GM12878 (cell line): ENCODE data around the gene IL3. TPM values are rescaled to one million over a fixed set of nuclear protein-coding genes. Genes with fewer than 3 reads are reported as not detected.

Experiments used
- ATAC-seq: fragments of 200-7000 bp; cut with Tn5 transposase; 3 replicates; pipeline ENCODE4 v1.9.1; 2020; ENCODE audit warnings: mild to moderate bottlenecking, moderate library complexity
- BruUV-seq: library from RNA; stranded (reverse); fragments of 400-500 nt; replicated peaks from 2 replicates; lab custom pipeline; 2021; lab: Mats Ljungman, UMichigan
- CTCF ChIA-PET: fragments of 300-600 bp; sonication (Branson Sonifier 250); formaldehyde crosslinking; extraction: SDS; loops from one replicate; lab custom pipeline; 2021; ENCODE audit warnings: inconsistent platforms; lab: Yijun Ruan, JAX
- POLR2A ChIA-PET: fragments of 350-600 bp; formaldehyde crosslinking; extraction: SDS; loops from one replicate; lab custom pipeline; 2021; ENCODE audit warnings: inconsistent platforms; lab: Charles Lee
- RAD21 ChIA-PET: fragments of 300-600 bp; sonication (Branson Sonifier 250); formaldehyde crosslinking; loops from one replicate; lab custom pipeline; 2023; ENCODE audit warnings: antibody characterized with exemption; ENCODE audit not compliant: unreplicated experiment; lab: Charles Lee
- SMC1A ChIA-PET: fragments of 300-600 bp; sonication (Branson Sonifier 250); formaldehyde crosslinking; loops from one replicate; lab custom pipeline; 2023; ENCODE audit not compliant: unreplicated experiment, uncharacterized antibody; lab: Charles Lee
- DNase-seq: peaks from one replicate; pipeline ENCODE4 v3.0.0-alpha.2; 2011; ENCODE audit warnings: low read depth, low spot score
- FAIRE-seq: peaks from 3 replicates; lab custom pipeline; 2011; peaks lifted over from hg19 to GRCh38; lab: Jason Lieb, UNC
- H2AFZ ChIP-seq: 2 replicates; pipeline ENCODE4 v1.6.0; 2011; ENCODE audit warnings: low read depth, low read length, control low read depth; ENCODE audit not compliant: control insufficient read depth
- H3K27ac ChIP-seq: 2 replicates; pipeline ENCODE4 v1.5.1; 2011; ENCODE audit warnings: control low read depth; ENCODE audit not compliant: control insufficient read depth, insufficient read depth
- H3K27me3 ChIP-seq, 2 experiments: replicated peaks in 1 of 2; 2 replicates each; pipeline versions ENCODE4 v1.6.0 to v1.6.1; 2011; ENCODE audit warnings: low read length in 1 of 2; ENCODE audit not compliant: control insufficient read depth in 2 of 2, insufficient read depth in 2 of 2
- H3K36me3 ChIP-seq, 2 experiments: 2 replicates each; pipeline ENCODE4 v1.5.1; 2011; ENCODE audit warnings: low read length in 1 of 2; ENCODE audit not compliant: control insufficient read depth in 2 of 2, insufficient read depth in 2 of 2
- H3K4me1 ChIP-seq: 2 replicates; pipeline ENCODE4 v1.6.1; 2011; ENCODE audit warnings: mild to moderate bottlenecking, low read length, moderate library complexity, mixed read lengths; ENCODE audit not compliant: control insufficient read depth, insufficient read depth
- H3K4me2 ChIP-seq: 2 replicates; pipeline ENCODE4 v1.6.0; 2011; ENCODE audit warnings: control low read depth; ENCODE audit not compliant: control insufficient read depth, insufficient read depth
- H3K4me3 ChIP-seq: fragments of 200-600 bp; sonication (generic); 2 replicates; pipeline ENCODE4 v1.5.1; 2016
- H3K79me2 ChIP-seq: 2 replicates; pipeline ENCODE4 v1.6.0; 2011; ENCODE audit warnings: low read length; ENCODE audit not compliant: control insufficient read depth, insufficient read depth
- H3K9ac ChIP-seq: 2 replicates; pipeline ENCODE4 v1.8.0; 2011; ENCODE audit warnings: low read length, control low read depth, mixed read lengths; ENCODE audit not compliant: control insufficient read depth, insufficient read depth
- H3K9me3 ChIP-seq: replicated peaks from 3 replicates; pipeline ENCODE4 v1.5.1; 2011; ENCODE audit warnings: mild to moderate bottlenecking, low read length; ENCODE audit not compliant: control insufficient read depth, insufficient read depth
- H4K20me1 ChIP-seq: 2 replicates; pipeline ENCODE4 v1.6.0; 2011; ENCODE audit not compliant: control insufficient read depth, insufficient read depth
- BMI1 ChIP-seq: fragments of 450-650 bp; IDR thresholded peaks from 2 replicates; pipeline ENCODE4 v1.6.1; 2016; ENCODE audit warnings: mild to moderate bottlenecking, moderate library complexity, borderline replicate concordance
- E2F8 ChIP-seq: fragments of 450-650 bp; IDR thresholded peaks from 2 replicates; pipeline ENCODE4 v1.6.1; 2018; ENCODE audit warnings: mild to moderate bottlenecking, low read depth, moderate library complexity; ENCODE audit not compliant: partially characterized antibody
- ESRRA ChIP-seq: IDR thresholded peaks from 2 replicates; pipeline ENCODE4 v1.6.1; 2012; ENCODE audit warnings: mild to moderate bottlenecking, low read length, improper control_type of control experiment
- IRF5 ChIP-seq: fragments of 450-650 bp; IDR thresholded peaks from 2 replicates; pipeline ENCODE4 v1.6.1; 2017; ENCODE audit warnings: borderline replicate concordance
- JUND ChIP-seq: IDR thresholded peaks from 2 replicates; pipeline ENCODE4 v1.6.1; 2012; ENCODE audit warnings: low read depth, mild to moderate bottlenecking, low read length, improper control_type of control experiment, moderate library complexity
- MEF2A ChIP-seq: IDR thresholded peaks from 2 replicates; pipeline ENCODE4 v1.6.1; 2011; ENCODE audit warnings: low read depth, mild to moderate bottlenecking, low read length, moderate library complexity; ENCODE audit not compliant: insufficient read depth
- NFXL1 ChIP-seq: fragments of 450-650 bp; IDR thresholded peaks from 2 replicates; pipeline ENCODE4 v1.6.1; 2017; ENCODE audit warnings: antibody characterized with exemption, mild to moderate bottlenecking, borderline replicate concordance
- NFYA ChIP-seq: IDR thresholded peaks from 2 replicates; pipeline ENCODE4 v1.6.1; 2011; ENCODE audit warnings: low read depth, mild to moderate bottlenecking, low read length, improper control_type of control experiment, borderline replicate concordance
- NRF1 ChIP-seq: conservative IDR thresholded peaks from 2 replicates; pipeline ENCODE4 v1.6.1; 2011; ENCODE audit warnings: mild to moderate bottlenecking, low read depth, low read length, improper control_type of control experiment
- POLR2A ChIP-seq: IDR thresholded peaks from 2 replicates; pipeline ENCODE4 v1.6.1; 2011; ENCODE audit warnings: low read depth, mild to moderate bottlenecking, low read length
- SIX5 ChIP-seq: IDR thresholded peaks from 2 replicates; pipeline ENCODE4 v1.6.1; 2011; ENCODE audit warnings: mild to moderate bottlenecking, low read depth, low read length, moderate library complexity; ENCODE audit not compliant: severe bottlenecking
- SMAD5 ChIP-seq: IDR thresholded peaks from 2 replicates; pipeline ENCODE4 v1.6.1; 2016; ENCODE audit warnings: antibody characterized with exemption, low read depth
- USF2 ChIP-seq: IDR thresholded peaks from 2 replicates; pipeline ENCODE4 v1.6.1; 2011; ENCODE audit warnings: low read depth, low read length, improper control_type of control experiment, borderline replicate concordance
- ZSCAN29 ChIP-seq: fragments of 450-650 bp; IDR thresholded peaks from 2 replicates; pipeline ENCODE4 v1.6.1; 2017; ENCODE audit warnings: mild to moderate bottlenecking, moderate library complexity
- WGBS: methylation state at CpG from one replicate; pipeline ENCODE4 v1.1.6; 2016; ENCODE audit warnings: low lambda C conversion rate; ENCODE audit not compliant: insufficient replicate concordance, insufficient coverage; ENCODE audit errors: missing lambda C conversion rate; 5-methylcytosine and 5-hydroxymethylcytosine counted together
- in situ Hi-C: fragments of 300-500 bp; cut with MboI; formaldehyde crosslinking; loops from 9 replicates; pipeline ENCODE4 v1.14.3; 2018; ENCODE audit warnings: mixed read lengths
- intact Hi-C: fragments of 100-400 bp; cut with micrococcal nuclease; formaldehyde crosslinking; loops from one replicate; pipeline ENCODE4 v1.14.2; 2022; ENCODE audit not compliant: unreplicated experiment
- polyA plus RNA-seq, 11 experiments: library from polyadenylated mRNA; depleted of rRNA in 4 of 11; unstranded in 6 of 11; stranded (reverse) in 5 of 11; fragments of >200 nt; fragmentation: Nextera tagmentation in 4 of 11; fragmentation: Illumina TruSeq in 1 of 11; extraction: Ambion mirVana in 4 of 11; extraction: Trizol in 1 of 11; gene quantifications; 1 replicate in 1 of 11; 2 replicates in 10 of 11; pipeline versions ENCODE4 v1.2.1 to v1.2.3, GENCODE V29; 2011 to 2016; ENCODE audit warnings: inconsistent platforms in 2 of 11, missing spikeins in 2 of 11, low read depth in 1 of 11
- total RNA-seq, 4 experiments: library from RNA; depleted of rRNA in 3 of 4; stranded (reverse); fragments of >200 nt in 3 of 4; fragmentation: Illumina TruSeq in 1 of 4; extraction: Trizol in 1 of 4; gene quantifications; 2 replicates each; pipeline versions ENCODE4 v1.2.1 to v1.2.3, GENCODE V29; 2013 to 2021

IL3 gene
- total and polyA plus RNA-seq, 10 of the 15 experiments (the other 5 are each of a cell fraction or from before 2014, with no cell fraction given) = not detected

GRCh38 chr5:132032196-132032595 is 28.3 kb upstream of the IL3 start:
- no peaks in the 10 kb centered on the region for H3K9me3 ChIP-seq
- RAD21 ChIA-PET = no interaction called here
- POLR2A ChIA-PET = no interaction called here
- no peak overlapping the region for H3K9ac ChIP-seq
- CTCF ChIA-PET = interaction anchor here (1.7 kb wide), 1 partner anchor 24 kb away, joined by 3 read pairs; no protein-coding TSS in a partner anchor
- no peak overlapping the region for H2AFZ ChIP-seq
- BruUV-seq = no TSS peak
- H3K27me3 ChIP-seq = no peaks in the 10 kb centered on the region; a peak in 1 of 4 replicates
- H3K4me1 ChIP-seq = peaks cover 1% of the 10 kb centered on the region; the same call in 1 of the 2 replicates
- TF ChIP-seq ZSCAN29 = no peak
- no peak for TF ChIP-seq JUND
- no peak for TF ChIP-seq IRF5
- TF ChIP-seq MEF2A = no peak
- no peaks in the 10 kb centered on the region for H4K20me1 ChIP-seq
- H3K4me3 ChIP-seq = no peak overlapping the region
- FAIRE-seq = no peak
- ATAC-seq = no peak
- SMC1A ChIA-PET = no interaction called here
- no peak for DNase-seq
- H3K36me3 ChIP-seq = no peaks in the 10 kb centered on the region
- no peak overlapping the region for H3K4me2 ChIP-seq
- in situ Hi-C loops = no loop called here
- H3K27ac ChIP-seq = no peak overlapping the region
- intact Hi-C loops = no loop called here
- no peaks in the 10 kb centered on the region for H3K79me2 ChIP-seq

GRCh38 chr5:132033122-132033521 is 27.3 kb upstream of the IL3 start:
- H3K9ac ChIP-seq = no peak overlapping the region
- no peak overlapping the region for H2AFZ ChIP-seq
- no peak overlapping the region for H3K4me3 ChIP-seq
- no peak for FAIRE-seq
- no peak overlapping the region for H3K4me2 ChIP-seq
- no peak overlapping the region for H3K27ac ChIP-seq
- H3K36me3 ChIP-seq = no peaks in the 10 kb centered on the region
- ChIA-PET CTCF (interaction anchor here (1.7 kb wide), 1 partner anchor 25 kb away, joined by 3 read pairs; no protein-coding TSS in a partner anchor), RAD21 (no interaction called here), POLR2A (no interaction called here), SMC1A (no interaction called here)
- in situ Hi-C loops (no loop called here), intact Hi-C loops (no loop called here)
- H3K9me3 ChIP-seq = no peaks in the 10 kb centered on the region
- H3K27me3 ChIP-seq = no peaks in the 10 kb centered on the region; a peak in 1 of 4 replicates
- no peaks in the 10 kb centered on the region for H3K79me2 ChIP-seq
- H3K4me1 ChIP-seq = no peaks in the 10 kb centered on the region
- ATAC-seq = no peak
- no peak for DNase-seq
- no peaks in the 10 kb centered on the region for H4K20me1 ChIP-seq
- 32% methylated on average over 4 of the region's 4 CpGs for WGBS
- BruUV-seq = no TSS peak
- no peak for TF ChIP-seq NFYA
- no peak for TF ChIP-seq E2F8
- no peak for TF ChIP-seq BMI1
- no peak for TF ChIP-seq NRF1
- TF ChIP-seq SIX5 = no peak
- TF ChIP-seq USF2 = no peak
- no peak for TF ChIP-seq ESRRA
- no peak for TF ChIP-seq SMAD5
- TF ChIP-seq NFXL1 = no peak
- no peak for TF ChIP-seq ZSCAN29
- no peak for TF ChIP-seq POLR2A
